NCI-H2227 (cell line): ENCODE data around the gene TPGS2.
"Not testable (repeated sequence)": the region's sequence is repeated elsewhere in the genome, so short reads cannot be mapped to it uniquely, and the experiment has no call there.

Source experiments
- DNase-seq: peaks from one replicate; lab custom pipeline; 2025; ENCODE audit not compliant: unreplicated experiment; lab: John Stamatoyannopoulos, UW

Gene TPGS2

DNA sequence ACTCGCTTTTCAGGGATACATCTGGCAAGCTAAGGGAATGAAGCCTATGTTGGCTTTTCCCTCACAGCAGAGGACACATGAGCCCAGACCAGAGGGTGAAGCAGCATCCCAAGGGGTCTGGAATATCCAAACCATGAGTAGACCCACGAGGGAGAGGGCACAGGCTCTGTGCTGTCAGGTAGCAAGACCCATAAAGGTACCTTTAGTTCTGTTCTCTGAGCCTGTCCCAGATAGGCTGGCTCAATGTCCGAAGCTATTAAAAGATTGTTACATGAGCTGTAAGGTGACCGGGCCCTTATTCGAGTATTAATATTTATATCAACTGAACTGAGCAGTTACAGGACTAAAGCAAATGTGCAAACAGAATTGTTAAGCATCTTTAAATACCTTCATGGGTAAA, 52.2 kb downstream of the TPGS2 start:
- DNase-seq, result no peak

DNA sequence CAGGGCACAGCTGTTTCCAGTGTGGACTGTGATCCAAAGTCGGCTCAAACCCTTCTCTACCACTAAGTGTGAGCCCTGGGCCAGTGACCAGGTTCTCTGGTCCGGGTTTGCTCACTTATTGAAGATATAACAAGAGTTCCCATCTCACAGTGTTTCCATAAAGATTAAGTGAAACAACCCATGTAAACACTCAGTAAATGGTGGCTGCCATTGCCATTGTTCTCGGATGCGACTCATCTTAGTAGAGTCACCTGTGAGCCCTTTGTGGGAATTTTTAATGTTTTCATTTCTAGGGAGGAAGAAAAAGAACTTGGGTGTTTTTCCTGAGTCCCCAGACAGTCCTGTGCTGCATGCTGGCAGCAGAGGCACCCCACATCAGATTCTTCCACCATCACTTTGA, 53.4 kb downstream of the TPGS2 start:
- DNase-seq, result no peak

GRCh38 chr18:36772241-36772723, 56.5 kb downstream of the TPGS2 start:
- no peak for DNase-seq

- DNase-seq, result no peak
Observed at GRCh38 chr18:36771245-36771644, 57.6 kb downstream of the TPGS2 start.

GRCh38 chr18:36770315-36770946, 58.4 kb downstream of the TPGS2 start:
- no peak for DNase-seq

DNA sequence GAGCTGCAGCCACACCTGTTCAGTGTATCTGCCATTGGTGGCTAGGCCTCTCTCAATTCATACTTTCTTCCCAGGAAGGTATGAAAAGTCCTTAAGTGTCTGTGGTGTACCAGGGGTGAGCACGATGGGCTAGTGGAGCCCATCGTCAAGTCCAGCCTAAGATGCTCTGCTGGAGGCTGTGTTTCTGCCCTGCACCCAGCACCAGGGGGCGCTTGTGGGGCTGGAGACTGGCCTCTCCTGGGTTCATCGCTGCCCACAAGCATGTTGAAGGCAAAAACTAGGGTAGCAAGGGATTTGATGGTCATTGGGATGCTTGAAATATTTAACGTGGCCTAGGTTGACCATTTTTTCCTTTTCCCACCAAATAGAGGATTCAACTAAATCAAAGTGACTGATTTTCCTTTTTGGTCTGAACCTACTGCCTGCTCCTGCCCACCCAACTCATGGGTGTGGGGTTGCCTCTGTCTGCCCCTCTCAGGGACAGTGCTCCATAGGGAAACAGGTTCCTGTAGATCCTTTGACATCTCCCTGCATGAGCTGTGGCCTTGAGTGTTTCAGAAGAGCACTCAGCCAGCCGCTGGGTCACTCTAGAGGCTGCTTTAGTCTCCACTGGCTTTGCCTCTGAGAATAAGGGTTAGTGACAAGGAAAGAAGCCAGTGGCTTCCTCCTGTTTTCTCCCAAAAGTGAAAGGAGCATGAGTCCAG, 59.0 kb downstream of the TPGS2 start:
- DNase-seq, result peak; percentile 3

DNA sequence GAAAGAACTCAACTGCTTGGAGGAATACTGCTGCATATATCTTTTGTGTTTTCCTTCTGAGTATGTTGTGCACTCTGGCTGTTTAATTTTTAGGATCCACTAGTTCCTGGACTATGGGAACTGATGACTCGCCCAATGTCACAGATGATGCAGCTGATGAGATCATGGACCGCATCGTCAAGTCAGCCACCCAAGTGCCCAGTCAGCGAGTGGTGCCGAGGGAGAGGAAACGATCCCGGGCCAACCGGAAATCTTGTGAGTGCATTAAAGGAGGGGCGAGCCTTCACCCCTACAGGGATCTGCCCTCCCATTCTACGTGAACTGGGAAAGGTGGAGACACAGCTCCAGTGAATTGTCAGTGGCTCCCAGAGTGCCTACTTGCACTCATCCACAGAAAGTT, 59.6 kb downstream of the TPGS2 start:
- no peak for DNase-seq

GRCh38 chr18:36766836-36767235, 62.0 kb downstream of the TPGS2 start:
- DNase-seq, result no peak

GRCh38 chr18:36762965-36763364, 65.8 kb downstream of the TPGS2 start:
- not testable (repeated sequence) for DNase-seq

- no peak for DNase-seq
Observed at GRCh38 chr18:36762074-36762473, 66.7 kb downstream of the TPGS2 start.

DNA sequence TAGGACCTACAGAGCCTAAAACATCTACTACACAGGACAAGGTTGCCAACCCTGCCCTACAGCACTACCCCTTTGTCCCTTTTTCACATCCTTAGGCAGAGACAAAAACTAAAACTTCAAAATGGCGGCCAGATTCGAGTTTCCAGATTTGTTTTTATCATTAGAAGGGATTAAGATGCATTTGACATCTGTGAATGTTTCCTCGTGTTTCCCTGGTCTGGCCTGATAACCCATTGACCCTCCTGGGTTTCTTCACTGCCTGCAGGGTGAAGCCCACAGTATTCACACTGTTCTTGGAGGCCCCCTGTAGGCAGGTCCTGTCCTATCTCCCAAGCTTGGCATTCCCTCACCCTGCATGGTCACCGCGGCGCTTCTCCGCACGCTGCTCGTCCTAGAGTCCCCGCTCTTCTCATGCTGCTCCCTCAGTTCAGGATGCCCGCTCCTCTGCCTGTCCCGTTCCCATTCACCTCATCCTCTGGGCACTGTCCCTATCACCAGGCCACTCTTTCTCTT, 67.6 kb downstream of the TPGS2 start:
- DNase-seq, result no peak

DNA sequence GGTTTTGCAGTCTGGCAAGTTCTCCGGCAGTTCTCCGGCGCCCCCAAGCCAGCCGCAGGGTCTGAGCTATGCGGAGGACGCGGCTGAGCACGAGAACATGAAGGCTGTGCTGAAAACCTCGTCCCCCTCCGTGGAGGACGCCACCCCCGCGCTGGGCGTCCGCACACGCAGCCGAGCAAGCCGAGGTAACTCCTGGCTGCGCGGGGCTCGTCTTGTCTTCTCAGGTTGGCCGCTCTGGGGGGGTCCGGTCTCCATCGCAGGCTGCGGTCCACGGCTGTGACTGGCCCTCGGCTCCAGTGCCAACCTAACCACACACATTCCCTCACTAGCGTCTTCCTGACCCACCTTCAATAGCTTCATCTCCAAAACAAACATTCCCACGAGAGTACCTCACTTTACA, 68.2 kb downstream of the TPGS2 start:
- no peak for DNase-seq

DNA sequence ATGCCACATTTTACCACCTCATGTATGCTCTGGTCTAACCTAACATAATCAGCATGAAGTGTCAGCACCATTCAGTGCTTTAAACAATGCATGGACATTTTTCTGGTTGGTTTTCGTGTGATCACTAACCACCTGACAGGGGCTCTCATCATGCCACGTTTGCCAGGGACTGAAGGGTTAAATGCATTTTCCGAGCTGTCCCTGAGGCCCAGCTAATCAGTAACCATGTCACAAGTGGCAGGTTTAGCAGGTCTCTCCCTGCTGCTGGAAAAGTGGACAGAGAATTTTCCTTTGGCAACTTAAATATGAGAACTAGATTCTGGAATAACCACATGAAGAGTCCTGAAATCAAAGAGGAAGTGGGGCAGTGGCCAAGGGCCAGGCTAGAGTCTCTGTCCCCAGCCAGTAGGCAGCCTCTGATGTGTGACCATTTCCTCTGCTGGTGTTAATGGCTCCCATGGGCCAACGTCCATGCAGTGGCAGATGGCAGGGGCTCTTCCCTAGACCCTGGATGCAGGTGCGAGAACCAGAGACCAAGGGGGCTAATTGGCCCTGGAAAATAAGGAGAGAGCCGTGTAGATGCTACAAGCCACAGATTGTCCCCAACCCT, 69.5 kb downstream of the TPGS2 start:
- no peak for DNase-seq

- no peak for DNase-seq
Observed at GRCh38 chr18:36758623-36759022, 70.2 kb downstream of the TPGS2 start.

DNA sequence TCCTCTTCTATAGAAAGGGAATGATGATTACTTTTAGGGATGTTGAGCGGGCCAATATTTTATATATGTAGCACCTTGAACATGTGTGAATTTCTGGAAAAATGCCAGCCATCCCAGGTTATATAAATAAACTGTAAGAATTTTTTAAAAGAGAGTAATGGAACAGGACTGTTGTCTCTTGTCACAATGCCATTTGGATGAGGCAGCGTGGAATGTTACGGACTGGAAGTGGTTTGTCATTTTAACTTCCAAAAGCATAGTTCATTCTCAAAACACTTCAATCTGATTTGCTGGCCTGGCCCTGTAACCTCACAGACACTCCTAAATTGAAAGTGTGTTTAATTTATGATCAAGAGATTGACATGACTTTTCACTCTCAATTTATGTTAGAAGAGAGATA, 70.8 kb downstream of the TPGS2 start:
- DNase-seq, result no peak

DNA sequence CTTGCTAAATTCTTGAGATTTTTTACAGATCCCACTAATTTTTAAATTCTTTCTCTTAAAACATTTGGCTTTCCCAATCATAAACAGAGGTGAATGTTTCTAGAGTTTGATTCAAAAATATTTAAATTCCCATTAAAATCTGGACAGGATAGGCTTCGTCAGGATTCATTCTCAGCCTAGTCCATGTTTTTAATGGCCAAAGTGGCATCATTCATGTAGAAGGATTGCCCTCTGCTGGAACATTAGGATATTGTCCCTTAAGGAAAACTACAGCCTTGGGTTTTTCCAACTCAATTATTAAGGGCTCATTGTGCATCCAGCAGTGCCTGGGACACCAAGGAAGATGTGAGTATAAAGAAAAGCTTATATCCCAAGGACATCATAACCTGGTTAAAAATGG, 71.7 kb downstream of the TPGS2 start:
- peak; percentile 70 for DNase-seq

DNA sequence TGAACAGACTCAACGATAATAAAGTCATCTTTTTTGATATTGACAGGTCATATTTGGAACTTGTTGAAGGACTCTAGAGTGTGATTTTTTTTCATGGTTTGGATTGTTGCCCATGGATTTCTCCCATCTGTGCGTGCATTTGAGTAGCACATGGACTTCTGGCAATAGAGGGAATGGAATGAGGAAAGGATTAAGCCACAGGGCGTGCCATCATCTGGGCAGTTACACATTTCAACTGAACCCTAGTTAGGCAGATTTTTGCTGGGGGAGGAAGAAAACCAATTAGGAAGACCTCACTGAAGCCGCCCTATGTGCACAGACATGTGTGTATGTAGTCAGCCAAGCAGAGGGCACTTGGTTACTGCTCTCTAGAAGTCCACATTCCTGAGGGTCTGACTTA, 72.6 kb downstream of the TPGS2 start:
- DNase-seq, result no peak

DNA sequence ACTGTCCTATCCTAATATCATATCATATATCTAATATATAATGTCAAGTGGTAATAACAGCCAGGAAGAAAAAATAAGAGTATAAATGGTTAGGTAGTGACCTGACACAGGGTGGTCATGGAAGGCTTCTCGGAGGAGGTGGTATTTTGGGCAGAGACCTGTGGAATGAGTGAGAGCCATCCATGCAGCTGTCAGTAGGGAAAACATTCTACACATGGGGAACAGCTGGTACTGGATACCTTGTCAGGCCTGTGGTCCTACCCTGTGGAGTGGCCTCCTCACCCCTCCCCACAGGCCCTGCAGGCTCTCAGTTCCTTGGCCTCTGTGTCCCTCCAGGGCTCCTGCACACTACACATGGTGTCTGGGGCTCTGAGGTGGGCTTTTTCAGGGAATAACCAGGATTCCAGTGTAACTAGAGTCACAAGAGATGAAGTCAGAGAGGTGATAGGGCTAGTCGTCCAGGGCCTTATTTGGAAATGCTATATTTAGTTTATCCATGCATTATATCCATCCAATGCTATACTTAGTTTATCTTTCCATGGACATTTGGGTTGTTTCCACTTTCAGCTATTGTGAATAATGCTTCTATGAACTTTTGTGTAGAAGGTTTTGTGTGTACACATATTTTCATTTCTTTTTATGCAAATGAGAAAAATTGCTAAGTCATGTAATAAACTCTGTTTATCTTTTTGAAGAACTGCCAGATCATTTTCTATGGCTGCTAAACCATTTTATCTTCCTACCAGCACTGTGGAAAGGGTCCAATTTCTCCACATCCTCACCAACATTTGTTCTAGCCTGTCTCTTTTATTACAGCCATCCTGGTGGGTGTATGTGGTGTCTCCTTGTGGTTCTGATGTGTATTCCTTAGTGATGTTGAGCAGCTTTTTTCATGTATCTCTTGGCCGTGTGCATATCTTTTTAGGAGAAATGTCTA, 75.6 kb downstream of the TPGS2 start:
- no peak for DNase-seq

- no peak for DNase-seq
Observed at GRCh38 chr18:36745219-36745975, 83.4 kb downstream of the TPGS2 start.

GRCh38 chr18:36744261-36744876, 84.4 kb downstream of the TPGS2 start:
- DNase-seq, result no peak
